Stimulated activated CD4-positive, alpha-beta T cell treated with anti-CD3 and anti-CD28 coated beads, Interleukin-4, amount 100 ng/mL, for 1 hour (primary cell): ENCODE data around the gene GPR107.
"Not testable (repeated sequence)": the region's sequence is repeated elsewhere in the genome, so short reads cannot be mapped to it uniquely, and the experiment has no call there.

ENCODE experiments used
- DNase-seq: peaks from one replicate; pipeline ENCODE4 v3.0.0-alpha.2; 2020

Gene GPR107

DNA sequence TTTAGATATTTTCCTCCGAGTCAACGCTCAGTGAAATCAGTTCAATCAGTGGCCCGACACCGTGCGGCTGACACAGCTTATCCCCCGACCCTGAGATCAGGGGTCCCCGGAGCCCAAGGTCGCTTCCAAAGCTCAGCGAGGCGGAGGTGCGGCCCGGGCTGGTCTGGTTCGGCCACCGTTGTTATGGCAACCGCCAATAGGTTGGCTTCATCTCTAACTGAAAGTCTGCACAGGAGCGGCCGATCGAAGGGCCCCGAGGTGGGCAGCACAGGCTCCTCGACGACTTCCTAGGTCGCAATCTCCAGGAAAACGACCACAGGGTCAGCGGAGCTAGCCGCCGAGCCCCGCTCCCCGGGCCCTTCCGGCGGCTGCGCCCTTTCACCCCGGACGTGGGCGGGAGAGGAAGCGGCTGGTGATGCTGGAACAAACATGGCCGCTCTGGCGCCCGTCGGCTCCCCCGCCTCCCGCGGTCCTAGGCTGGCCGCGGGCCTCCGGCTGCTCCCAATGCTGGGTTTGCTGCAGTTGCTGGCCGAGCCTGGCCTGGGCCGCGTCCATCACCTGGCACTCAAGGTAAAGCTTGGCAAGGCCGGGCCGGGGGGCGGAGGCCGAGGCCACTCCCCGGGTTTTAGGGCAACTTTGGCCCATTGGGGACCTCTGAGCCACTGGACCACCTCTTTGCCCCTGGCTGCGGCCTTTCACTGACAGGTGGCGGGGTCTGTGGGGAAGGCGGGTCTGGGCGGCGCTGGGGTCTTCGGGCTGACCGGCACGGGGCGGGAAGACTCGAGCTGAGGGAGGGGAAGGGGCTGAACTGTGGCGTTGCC lies at the start of gene GPR107:
GPR107 (plus strand) TSS at position 403 of the 821 bp plus-strand sequence; CDS start at position 430, 27 bp downstream.
- DNase-seq, result peak; percentile 81

DNA sequence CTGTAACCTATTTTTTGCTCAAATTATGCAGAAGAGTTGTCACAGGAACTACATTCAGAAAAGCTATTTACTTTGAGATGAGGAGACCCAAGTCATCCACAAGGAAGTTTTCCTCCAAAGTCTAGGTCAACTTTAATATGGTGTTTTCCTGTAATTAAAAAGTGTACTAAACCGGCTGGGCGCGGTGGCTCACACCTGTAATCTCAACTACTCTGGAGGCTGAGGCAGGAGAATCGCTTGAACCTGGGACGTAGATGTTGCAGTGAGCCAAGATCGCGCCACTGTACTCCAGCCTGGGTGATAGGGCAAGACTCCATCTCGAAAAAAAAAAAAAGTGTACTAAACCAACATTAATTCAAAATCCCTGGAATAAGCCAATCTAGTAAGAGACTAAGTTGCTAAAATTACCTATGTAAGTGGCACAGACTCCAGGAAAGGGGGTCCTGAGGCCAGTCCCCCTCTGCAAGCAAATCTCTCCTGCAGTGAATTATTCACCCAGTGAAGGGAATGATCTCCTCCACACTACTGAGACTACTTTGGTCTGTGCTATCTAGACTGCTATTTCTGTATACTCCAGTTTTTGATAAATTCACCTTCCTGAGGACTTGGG lies 49.7 kb upstream of the GPR107 start:
- no peak for DNase-seq

DNA sequence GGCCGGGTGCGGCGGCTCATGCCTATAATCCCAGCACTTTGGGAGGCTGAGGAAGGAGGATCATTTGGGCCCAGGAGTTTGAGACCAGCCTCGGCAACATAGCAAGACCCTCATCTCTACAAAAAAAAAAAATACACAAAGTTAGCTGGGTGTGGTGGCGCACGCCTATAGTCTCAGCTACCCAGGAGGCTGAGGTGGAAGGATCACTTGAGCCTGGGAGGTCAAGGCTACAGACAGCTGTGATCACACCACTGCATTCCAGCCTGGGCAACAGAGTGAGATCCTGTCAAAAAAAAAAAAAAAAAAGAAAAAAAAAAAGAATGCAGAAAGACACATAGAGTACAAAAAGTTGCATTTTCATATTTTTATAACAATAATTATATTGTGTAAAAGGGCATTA lies 46.8 kb upstream of the GPR107 start:
- not testable (repeated sequence) for DNase-seq

DNA sequence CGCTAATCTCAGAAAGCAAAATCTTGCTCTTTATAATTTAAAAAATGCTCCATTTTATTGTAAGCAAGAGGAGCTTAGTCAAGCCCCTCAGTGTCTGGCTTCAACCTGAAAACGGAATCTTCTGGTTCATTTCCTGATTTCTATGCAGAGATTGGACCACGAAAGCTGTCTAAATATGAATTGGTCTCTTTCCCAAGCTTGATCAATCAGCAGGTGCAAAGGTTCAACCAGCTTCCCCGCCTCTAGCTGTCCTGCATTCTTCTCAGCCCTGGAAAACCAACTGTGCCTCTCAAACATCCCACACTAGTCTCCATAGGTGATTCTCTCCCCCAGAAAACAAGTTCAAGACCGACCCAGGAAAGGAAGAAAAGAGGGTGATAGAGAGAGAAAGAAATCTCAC lies 45.2 kb upstream of the GPR107 start:
- DNase-seq, result no peak

DNA sequence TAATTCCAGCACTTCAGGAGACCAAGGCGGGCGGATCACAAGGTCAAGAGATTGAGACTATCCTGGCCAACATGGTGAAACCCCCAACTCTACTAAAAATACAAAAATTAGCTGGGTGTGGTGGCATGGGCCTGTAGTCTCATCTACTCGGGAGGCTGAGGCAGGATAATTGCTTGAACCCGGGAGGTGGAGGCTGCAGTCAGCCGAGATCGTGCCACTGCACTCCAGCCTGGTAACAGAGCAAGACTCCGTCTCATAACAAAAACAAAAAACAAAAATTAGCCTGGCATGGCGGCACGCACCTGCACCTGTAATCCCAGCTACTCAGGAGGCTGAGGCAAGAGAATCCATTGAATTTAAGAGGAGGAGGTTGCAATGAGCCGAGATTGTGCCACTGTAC lies 44.2 kb upstream of the GPR107 start:
- DNase-seq, result not testable (repeated sequence)

DNA sequence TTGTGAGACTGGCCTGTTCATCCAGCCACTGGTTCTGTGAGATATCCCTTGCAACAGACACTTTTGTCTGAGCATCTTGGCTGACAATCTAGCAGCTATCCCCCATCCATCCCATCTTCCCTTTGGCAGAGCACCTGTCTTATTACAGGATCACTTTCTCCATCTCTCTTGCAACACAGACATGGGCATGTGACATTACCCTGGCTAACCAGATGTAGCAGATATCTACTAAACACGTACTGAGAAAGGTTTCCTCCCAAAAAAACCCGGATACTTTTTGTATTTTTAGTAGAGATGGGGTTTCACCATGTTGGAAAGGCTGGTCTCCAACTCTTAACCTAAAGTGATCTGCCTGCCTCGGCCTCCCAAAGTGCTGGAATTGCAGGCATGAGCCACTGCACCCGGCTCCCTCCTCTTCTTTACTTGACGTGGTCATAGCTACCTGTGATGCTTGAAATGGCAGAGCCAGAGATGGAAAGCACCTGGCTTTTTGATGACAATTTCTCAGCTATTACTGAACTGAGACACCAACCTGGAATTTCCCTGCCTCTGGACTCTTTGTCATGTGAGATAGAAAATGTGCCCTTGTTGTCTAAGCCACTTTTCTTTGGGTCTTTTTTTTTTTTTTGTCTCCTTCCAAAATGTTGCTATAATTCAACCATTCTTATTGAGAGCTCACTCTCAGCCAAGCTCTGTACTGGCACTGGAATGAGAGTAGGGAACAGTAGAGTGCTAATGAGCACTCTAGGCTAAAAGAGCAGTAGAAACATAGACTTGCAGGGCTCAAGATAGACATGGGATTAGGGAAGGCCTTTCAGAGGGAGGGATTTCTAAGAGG lies 43.3 kb upstream of the GPR107 start:
- DNase-seq, result peak; percentile 44

DNA sequence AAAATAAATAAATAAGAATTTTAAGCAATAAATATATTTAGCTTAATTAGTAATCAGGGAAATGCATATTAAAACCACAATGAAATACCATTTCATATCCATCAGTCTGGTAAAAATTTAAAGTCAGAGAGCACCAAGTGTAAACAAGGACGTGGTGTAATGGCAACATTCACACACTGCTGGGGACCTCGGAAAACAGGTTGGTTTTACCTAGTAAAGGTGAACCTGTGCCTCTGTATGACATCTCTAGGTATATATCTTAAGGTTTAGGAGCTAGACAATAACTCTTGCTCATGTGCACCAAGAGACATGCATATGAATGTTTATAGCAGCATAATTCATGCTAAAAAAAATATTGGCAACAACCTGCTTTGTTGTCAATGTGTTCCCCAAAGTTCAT lies 40.4 kb upstream of the GPR107 start:
- no peak for DNase-seq

DNA sequence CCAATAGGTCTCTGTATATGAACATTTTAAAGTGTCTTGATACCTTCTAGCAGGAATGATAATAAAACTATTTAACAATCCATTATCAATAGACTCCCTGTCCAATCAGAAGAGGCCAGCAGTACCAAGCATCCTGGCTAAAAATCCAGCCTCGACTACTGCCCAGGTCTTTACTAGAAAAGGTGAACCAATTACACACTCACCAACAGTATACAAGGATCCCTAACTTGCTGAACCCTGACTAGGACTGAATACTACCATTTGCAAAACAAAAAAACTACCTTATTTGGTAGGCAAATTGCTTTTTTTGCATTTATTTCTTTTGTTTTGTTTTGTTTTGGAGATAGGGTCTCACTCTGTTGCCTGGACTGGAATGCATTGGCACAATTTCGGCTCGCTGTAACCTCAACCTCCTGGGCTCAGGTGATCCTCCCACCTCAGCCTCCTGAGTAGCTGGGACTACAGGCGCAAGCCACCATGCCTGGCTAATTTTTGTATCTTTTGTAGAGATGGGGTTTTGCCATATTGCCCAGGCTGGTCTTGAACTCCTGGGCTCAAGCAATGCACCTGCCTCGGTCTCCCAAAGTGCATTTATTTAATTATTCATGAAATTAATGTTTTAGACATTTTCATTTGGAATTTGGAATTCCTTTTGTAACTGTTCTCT lies 38.2 kb upstream of the GPR107 start:
- DNase-seq, result no peak

DNA sequence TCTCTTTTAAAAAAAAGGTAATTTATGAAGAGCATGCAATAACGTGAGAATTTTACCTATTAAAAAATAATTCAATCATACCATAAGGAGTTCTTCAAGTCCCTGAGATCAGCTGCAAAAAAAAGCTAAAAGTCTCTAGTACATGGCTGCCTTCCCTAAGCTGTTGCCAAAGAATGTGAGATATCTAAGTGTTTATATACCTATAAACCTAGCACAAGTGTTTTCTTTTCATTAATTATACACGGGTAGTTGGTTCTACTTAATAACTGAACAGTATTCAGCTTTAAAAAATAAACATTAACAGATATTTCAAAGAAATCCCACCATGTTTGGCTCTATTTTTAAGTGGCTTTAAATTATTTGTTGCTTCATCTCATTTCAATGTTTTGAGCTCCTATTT lies 36.6 kb upstream of the GPR107 start:
- DNase-seq, result no peak

DNA sequence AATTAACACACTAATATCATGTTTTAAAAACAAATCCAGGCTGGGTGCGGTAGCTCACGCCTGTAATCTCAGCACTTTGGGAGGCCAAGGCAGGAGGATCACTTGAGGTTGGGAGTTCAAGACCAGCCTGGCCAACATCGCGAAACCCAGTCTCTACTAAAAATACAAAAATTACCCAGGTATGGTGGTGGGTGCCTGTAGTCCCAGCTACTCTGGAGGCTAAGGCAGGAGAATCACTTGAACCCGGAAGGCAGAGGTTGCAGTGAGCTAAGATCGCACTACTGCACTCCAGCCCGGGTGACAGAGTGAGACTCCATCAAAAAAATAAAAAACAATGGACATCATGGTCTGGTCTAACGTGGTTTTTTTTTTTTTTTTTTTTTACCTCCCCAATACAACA lies 36.2 kb upstream of the GPR107 start:
- not testable (repeated sequence) for DNase-seq

DNA sequence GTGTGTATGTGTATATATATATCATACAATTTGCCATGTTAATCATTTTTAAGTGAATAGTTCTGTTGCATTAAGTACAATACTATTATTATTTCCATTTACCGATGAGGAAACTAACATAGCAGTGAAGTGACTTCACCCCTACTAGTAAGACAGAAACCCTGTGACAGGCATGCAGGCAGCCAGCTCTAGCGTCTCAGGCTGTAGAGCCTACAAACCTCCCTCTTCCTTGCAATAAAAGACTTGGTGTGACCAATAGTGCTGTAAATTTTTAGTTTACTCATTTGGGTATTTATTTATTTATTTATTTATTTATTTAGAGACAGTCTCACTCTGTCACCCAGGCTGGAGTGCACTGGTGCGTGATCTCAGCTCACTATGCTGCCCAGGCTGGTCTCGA lies 35.4 kb upstream of the GPR107 start:
- no peak for DNase-seq

DNA sequence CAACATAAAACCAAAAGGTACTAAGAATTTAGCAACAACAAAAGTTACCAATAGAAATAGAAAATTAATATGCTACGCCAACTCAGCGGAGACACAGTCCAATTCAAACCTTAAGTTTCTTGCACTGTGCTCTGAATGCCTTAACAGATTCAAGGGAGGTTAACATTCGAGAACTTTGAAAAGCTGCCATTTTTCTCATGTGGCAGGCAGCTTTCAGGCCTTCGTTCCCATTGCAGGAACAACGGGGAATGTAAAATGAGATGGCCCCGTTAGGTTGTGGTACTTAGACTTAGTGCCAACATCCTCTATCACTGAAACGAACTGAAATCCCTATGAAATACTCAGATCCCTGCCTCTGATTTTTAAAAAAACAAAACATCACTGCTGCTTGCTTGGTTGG lies 33.1 kb upstream of the GPR107 start:
- no peak for DNase-seq

DNA sequence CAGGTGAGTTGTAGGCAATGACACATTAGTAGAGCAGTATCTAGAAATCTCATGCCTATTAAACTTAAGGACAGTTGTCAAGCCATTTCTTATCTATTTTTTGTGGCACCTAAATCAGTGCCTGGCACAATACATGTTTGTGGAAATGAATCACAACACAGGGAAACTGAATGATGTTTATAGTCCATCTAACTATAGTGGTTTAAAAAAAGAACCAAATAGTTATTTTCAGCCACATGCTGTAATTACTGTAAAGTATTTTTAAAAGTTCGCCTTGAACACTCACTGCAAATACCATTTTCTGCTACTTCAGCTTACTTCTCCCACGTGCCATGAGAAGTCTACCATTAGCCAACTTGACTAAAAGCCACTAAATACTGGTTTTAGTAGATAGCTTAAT lies 32.6 kb upstream of the GPR107 start:
- no peak for DNase-seq

DNA sequence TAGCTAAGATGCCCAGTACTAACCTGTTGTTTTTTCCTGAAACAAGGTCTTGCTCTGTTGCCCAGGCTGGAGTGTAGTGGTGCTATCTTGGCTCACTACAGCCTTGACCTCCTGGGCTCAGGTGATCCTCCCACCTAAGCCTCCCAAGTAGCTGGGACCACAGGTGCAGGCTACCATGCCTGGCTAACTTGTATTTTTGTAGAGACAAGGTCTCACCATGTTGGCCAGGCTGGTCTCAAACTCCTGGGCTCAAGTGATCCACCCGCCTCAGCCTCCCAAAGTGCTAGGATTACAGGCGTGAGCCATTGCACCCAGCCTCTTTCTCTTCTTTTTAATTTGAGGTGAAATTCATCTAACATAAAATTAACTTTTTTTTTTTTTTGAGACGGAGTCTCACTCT lies 31.9 kb upstream of the GPR107 start:
- DNase-seq, result not testable (repeated sequence)

DNA sequence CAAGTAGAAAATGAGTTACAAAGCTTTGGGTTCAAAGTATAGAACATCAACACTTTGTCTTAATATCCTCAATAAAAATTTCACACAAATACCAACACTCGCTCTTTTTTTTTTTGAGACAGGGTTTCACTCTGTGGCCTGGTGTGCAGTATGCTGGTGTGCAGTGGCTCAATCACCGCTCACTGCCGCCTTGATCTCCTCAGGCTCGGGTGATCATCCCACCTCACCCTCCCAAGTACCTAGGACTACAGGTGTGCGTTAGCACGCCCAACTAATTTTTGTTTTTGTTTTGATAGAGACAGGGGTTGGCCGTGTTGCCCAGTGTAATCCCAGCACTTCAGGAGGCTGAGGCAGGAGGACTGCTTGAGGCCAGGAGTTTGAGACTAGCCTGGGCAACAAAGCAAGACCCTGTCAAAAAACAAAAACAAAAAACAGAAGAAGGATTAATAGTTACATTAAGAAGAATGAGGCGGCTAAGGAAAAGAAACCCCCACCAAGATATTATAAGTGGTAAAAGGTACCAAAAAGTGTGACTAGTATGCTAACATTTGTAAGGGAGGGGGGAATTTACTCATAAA lies 31.1 kb upstream of the GPR107 start:
- DNase-seq, result no peak

DNA sequence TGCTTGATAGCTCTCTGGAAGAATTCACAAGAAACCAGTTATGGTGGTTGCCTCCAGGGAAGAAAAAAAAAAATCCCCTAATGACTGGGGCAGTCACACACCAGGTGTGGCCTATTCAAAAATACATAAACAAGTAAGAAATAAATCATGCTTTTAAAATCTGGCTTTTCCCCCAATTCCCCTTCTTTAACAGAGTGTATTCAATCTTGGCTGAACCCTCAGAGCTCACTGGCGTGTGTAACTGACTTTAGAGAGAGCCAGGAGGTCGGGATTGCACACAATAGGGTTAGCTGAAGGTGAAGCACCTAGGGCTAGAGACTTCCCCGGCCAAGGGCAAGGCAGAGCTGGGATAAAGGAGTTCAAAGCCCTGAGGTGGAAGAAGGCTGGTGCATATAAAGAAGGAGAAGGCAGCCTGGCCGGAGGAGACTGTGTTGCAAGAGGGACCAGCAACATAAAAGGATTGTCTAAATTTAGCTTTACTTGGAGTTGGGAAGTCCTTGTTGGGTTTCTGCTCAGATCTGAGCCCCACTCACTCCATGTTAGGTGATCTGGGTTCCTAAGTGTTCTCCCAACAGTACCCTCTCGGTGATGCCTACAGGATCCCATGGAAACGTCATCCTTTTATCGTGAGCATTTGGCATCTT lies 30.4 kb upstream of the GPR107 start:
- DNase-seq, result no peak

DNA sequence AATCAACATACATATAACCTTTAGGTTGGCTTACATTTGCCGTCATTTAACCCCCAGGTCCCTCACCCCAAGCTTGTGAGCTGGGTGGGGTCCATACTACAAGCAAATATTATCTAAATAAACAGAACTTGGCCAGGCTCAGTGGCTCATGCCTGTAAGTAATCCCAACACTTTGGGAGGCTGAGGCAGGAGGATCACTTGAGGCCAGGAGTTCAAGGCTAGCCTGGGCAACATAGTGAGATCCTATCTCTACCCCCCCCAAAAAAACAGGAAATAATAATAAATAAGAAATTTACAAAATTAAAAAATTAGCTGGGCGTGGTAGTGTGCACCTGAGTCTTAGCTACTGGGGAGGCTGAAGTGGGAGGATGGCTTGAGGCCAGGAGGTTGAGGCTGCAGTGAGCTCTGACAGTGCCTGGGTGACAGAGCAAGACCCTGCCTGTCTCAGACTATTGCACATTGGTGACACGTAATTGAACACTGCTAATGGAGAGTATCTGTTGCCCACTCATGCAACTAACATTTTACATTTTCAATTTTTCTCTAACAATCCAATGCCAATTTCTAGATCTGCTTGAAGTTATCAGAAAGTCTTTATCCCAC lies 29.6 kb upstream of the GPR107 start:
- no peak for DNase-seq

DNA sequence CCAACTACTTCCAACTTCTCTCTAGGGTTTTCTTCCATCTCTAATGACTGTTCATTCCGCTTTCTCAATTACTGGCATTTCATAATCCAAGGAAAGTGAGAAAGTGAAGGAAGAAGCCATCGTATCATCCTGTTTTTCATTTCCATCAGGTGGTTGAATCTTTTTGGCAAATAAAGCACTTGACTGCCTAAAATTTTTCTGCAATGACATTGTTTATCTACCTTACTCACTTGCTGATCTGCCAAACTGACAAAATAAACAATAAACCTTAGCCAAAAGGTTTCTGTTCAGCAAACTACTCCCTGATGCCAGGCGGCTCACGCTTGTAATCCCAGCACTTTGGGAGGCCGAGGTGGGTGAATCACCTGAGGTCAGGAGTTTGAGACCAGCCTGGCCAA lies 29.1 kb upstream of the GPR107 start:
- no peak for DNase-seq

DNA sequence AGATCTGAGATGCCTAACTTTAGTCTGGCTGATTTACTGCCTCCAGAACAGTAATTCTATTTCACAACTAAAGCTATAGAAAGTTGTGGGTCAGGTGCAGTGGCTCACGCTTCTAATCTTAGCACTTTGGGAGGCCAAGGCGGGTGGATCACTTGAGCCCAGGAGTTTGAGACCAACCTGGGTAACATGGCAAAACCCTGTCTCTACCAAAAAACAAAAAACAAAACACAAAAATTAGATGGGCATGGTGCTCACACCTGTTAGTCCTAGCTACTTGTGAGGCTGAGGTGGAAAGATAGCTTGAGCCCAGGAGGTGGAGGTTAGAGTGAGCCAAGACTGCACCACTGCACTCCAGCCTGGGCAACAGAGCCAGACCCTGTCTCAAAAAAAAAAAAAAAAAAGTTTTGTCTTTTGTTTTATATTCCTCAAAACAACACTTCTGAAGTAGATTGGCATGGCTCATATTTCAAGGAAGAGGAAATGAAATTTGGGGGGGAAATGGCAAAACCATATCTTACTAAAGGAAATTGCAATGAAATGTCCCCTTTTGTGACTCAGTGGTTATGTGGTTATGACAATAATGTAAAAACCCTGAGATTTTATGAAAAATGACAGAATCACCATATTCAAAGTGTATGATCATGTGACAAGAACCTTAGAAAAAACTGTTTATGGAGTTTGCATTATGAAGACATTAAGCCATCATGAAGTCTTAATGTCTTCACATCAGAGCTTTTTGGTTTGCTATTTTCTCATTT lies 26.9 kb upstream of the GPR107 start:
- no peak for DNase-seq

DNA sequence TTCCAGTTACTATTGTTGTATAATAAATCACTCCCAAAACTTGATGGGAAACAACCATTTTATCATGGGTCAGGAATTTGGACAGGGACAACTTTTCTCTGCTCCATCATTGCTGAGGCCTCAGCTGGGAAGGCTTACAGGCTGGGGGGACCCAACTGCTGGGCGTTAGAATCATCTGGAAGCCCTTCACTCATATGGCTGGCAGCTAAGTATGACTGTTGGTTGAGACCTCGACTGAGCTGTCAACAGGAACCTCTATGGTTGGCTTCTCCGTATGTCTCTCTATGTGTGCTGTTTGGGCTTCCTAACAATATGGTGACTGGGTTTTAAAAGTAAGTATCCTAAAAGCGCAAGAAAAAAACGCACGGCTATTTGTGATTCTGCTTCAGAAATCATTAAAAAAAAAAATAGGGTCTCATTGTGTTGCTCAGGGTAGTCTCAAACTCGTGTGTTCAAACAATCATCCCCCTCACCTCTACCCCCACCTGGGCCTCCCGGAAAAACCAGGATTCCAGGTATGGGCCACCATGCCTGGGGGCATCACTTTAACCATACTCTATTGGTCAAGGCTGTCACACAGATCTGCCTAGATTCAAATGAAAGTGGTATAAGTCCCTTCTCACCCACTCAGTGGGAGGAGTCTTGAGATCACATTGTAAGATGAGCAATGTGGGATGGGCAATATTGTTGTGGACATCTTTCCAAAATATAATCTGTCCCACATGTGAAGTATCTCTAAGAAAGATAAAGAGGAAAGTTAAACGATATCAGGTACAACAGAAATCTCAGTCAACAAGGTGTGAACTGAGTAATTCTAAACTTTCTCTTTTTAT lies 26.0 kb upstream of the GPR107 start:
- no peak for DNase-seq
